ENCODE data around the gene RABL6.
"Not testable (repeated sequence)": the region's sequence is repeated elsewhere in the genome, so short reads cannot be mapped to it uniquely, and the experiment has no call there.

DNA sequence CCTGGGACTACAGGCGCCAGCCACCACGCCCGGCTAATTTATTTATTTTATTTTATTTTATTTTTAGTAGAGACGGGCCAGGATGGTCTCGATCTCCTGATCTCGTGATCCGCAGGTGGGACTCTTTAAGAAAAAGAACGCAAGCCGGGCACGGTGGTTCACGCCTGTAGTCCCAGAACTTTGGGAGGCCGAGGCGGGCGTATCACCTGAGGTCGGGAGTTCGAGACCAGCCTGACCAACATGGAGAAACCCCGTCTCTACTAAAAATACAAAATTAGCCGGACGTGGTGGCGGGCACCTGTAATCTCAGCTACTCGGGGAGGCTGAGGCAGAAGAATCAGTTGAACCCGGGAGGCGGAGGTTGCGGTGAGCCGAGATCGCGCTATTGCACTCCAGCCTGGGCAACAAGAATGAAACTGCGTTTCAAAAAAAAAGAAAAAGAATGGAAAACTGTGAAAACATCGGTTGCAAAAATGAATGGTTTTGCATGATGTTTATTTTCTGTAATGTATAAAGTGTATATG lies 59.2 kb downstream of the RABL6 start:
- not testable (repeated sequence) for TF ChIP-seq POLR2A (IDR thresholded peaks at IDR 0.05; ENCODE audit: low read length); GATA1 (IDR thresholded peaks at IDR 0.05; ENCODE audit: low read depth, low read length)

Data from erythroblast (primary cell).